Measurements from ENCODE around the gene COL16A1.

GRCh38 chr1:31750858-31751510, 47.2 kb upstream of the COL16A1 start:
- TF ChIP-seq ZNF776 (CRISPR knock-in tag; IDR thresholded peaks at IDR 0.05) (no peak), CTCF (CRISPR knock-in tag; IDR thresholded peaks at IDR 0.05) (no peak)
